Natural killer cell (primary cell): ENCODE results near the gene DDX31. TPM values are rescaled to one million over a fixed set of nuclear protein-coding genes. Genes with fewer than 3 reads are reported as not detected.

Source experiments
- ATAC-seq, 3 donors: fragments of 150-1000 bp in 2 of 3; fragments of 200-7000 bp in 1 of 3; cut with Tn5 transposase; 1 replicate in 1 of 3; 2 replicates in 2 of 3; pipeline ENCODE4 v1.10.0; 2021; ENCODE audit warnings: mild to moderate bottlenecking in 2 of 3, moderate library complexity in 2 of 3
- DNase-seq, 2 donors: peaks; one replicate each; pipeline versions ENCODE4 v3.0.0 to v3.0.0-alpha.2; 2013 to 2021; ENCODE audit warnings: mixed read lengths in 1 of 2
- H3K27ac ChIP-seq: one replicate; pipeline ENCODE4 v1.5.1; 2013; ENCODE audit warnings: mild to moderate bottlenecking, low read length
- H3K27me3 ChIP-seq: one replicate; pipeline ENCODE4 v1.6.1; 2013; ENCODE audit warnings: low read length; ENCODE audit not compliant: control insufficient read depth, insufficient read depth
- H3K36me3 ChIP-seq: one replicate; pipeline ENCODE4 v1.6.1; 2013; ENCODE audit warnings: low read length; ENCODE audit not compliant: control insufficient read depth, insufficient read depth
- H3K4me1 ChIP-seq: one replicate; pipeline ENCODE4 v1.6.1; 2013; ENCODE audit warnings: low read length; ENCODE audit not compliant: control insufficient read depth, insufficient read depth
- H3K4me3 ChIP-seq: one replicate; pipeline ENCODE4 v1.5.1; 2013; ENCODE audit warnings: low read length
- H3K9me3 ChIP-seq: one replicate; pipeline ENCODE4 v1.6.1; 2013; ENCODE audit warnings: low read length; ENCODE audit not compliant: control insufficient read depth, insufficient read depth
- H3K27ac Mint-ChIP-seq, 2 donors: one replicate each; pipeline ENCODE4 v1.8.0; 2022; ENCODE audit warnings: mild to moderate bottlenecking in 2 of 2, mixed read lengths in 2 of 2, moderate library complexity in 1 of 2
- H3K27me3 Mint-ChIP-seq, 2 donors: one replicate each; pipeline ENCODE4 v1.8.0; 2022; ENCODE audit warnings: low read depth in 2 of 2, mixed read lengths in 2 of 2
- H3K36me3 Mint-ChIP-seq: one replicate; pipeline ENCODE4 v1.8.0; 2022; ENCODE audit warnings: mixed read lengths
- H3K4me1 Mint-ChIP-seq, 2 donors: one replicate each; pipeline ENCODE4 v1.8.0; 2022; ENCODE audit warnings: mixed read lengths in 2 of 2
- H3K4me3 Mint-ChIP-seq: one replicate; pipeline ENCODE4 v1.8.0; 2022; ENCODE audit warnings: mild to moderate bottlenecking, moderate library complexity, mixed read lengths
- H3K9me3 Mint-ChIP-seq, 2 donors: one replicate each; pipeline ENCODE4 v1.8.0; 2022; ENCODE audit warnings: mixed read lengths in 2 of 2
- WGBS: methylation state at CpG from one replicate; pipeline ENCODE4 v1.1.7; 2013; ENCODE audit warnings: missing lambda C conversion rate; ENCODE audit not compliant: insufficient coverage; 5-methylcytosine and 5-hydroxymethylcytosine counted together
- intact Hi-C: fragments of 100-400 bp; cut with micrococcal nuclease; formaldehyde crosslinking; loops from one replicate; pipeline ENCODE4 v1.14.2; 2022
- total RNA-seq, 4 donors: library from RNA; stranded (reverse); fragments of 120-200 nt in 1 of 4; gene quantifications; one replicate each; pipeline versions ENCODE4 v1.2.3 to v1.2.4, GENCODE V29; 2013 to 2022
- TF ChIP-seq, protein P1 (sequence below): fragments of 200-600 bp; IDR thresholded peaks from one replicate; pipeline ENCODE4 v1.8.0; 2022; ENCODE audit warnings: antibody characterized with exemption

Gene DDX31
- total RNA-seq, 3 donors from 2014 or later (not counting 1 experiment from before 2014, with no cell fraction given): 6.5 to 12.2 (median 11.5) TPM

DNA sequence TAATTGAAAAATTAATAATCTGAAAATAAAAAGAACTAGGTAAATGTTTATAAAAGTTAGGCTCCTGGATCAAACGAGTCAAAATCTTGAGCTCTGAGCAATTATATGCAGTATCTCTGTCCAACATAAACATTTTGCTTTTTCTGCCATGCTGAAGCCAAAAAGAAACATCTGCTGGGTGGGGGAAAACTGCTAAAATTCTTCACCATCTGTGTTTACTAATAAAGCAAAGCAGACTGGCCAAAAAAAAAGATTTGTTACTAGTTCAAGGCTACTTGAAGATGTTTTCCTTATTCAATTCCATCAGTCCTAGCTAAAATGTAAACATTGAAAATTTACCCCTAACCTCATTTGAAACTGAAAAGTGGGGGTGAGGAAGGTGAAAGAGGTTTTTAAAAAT lies 30.2 kb upstream of the DDX31 start:
- H3K4me3 Mint-ChIP-seq: no peak overlapping the region
- H3K27me3 Mint-ChIP-seq: peaks cover 10 to 19% of the 10 kb centered on the region in 2 donors
- DNase-seq: no peak
- no peak for ATAC-seq
- TF ChIP-seq, protein P1, sequence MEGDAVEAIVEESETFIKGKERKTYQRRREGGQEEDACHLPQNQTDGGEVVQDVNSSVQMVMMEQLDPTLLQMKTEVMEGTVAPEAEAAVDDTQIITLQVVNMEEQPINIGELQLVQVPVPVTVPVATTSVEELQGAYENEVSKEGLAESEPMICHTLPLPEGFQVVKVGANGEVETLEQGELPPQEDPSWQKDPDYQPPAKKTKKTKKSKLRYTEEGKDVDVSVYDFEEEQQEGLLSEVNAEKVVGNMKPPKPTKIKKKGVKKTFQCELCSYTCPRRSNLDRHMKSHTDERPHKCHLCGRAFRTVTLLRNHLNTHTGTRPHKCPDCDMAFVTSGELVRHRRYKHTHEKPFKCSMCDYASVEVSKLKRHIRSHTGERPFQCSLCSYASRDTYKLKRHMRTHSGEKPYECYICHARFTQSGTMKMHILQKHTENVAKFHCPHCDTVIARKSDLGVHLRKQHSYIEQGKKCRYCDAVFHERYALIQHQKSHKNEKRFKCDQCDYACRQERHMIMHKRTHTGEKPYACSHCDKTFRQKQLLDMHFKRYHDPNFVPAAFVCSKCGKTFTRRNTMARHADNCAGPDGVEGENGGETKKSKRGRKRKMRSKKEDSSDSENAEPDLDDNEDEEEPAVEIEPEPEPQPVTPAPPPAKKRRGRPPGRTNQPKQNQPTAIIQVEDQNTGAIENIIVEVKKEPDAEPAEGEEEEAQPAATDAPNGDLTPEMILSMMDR: no peak
- H3K4me1 Mint-ChIP-seq: no peaks in the 10 kb centered on the region
- H3K27ac ChIP-seq: no peak overlapping the region
- H3K9me3 Mint-ChIP-seq: peaks cover 5 to 10% of the 10 kb centered on the region in 2 donors
- intact Hi-C loops: no loop called here
- H3K27ac Mint-ChIP-seq: no peak overlapping the region
- peaks cover 30% of the 10 kb centered on the region for H3K36me3 Mint-ChIP-seq
- no peak overlapping the region for H3K4me3 ChIP-seq
- H3K27me3 ChIP-seq: no peaks in the 10 kb centered on the region
- peaks cover 5% of the 10 kb centered on the region for H3K9me3 ChIP-seq
- H3K36me3 ChIP-seq: no peaks in the 10 kb centered on the region
- WGBS: 53% methylated on average over 1 of the region's 1 CpG
- H3K4me1 ChIP-seq: no peaks in the 10 kb centered on the region

DNA sequence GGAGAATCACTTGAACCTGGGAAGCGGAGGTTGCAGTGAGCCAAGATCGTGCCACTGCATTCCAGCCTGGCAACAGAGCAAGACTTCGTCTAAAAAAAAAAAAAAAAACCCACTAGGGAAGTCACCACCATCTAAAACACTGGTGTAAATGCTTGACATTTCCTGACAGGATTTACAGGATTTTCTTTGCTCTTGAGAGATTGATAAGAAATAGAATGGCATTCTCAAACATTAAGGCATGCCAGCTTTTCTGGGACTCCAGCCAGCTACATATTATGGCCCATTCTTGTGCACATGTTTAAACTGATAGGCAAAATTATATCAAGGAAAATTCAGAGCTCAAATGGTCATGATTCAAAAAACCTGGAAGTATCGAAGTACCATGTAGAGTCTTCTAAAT lies 29.2 kb upstream of the DDX31 start:
- no peaks in the 10 kb centered on the region for H3K27me3 ChIP-seq
- H3K27ac ChIP-seq: no peak overlapping the region
- intact Hi-C loops: no loop called here
- H3K4me3 ChIP-seq: no peak overlapping the region
- WGBS: 58% methylated on average over 3 of the region's 4 CpGs
- H3K27me3 Mint-ChIP-seq: peaks cover 7 to 19% of the 10 kb centered on the region in 2 donors
- peaks cover 5% of the 10 kb centered on the region for H3K9me3 ChIP-seq
- peaks cover 5 to 10% of the 10 kb centered on the region in 2 donors for H3K9me3 Mint-ChIP-seq
- no peak overlapping the region for H3K27ac Mint-ChIP-seq
- TF ChIP-seq, protein P1: no peak
- no peak overlapping the region for H3K4me3 Mint-ChIP-seq
- peaks cover 4 to 7% of the 10 kb centered on the region in 2 donors for H3K4me1 Mint-ChIP-seq
- H3K36me3 Mint-ChIP-seq: peaks cover 30% of the 10 kb centered on the region
- H3K4me1 ChIP-seq: no peaks in the 10 kb centered on the region
- no peaks in the 10 kb centered on the region for H3K36me3 ChIP-seq
- DNase-seq: no peak
- no peak for ATAC-seq

DNA sequence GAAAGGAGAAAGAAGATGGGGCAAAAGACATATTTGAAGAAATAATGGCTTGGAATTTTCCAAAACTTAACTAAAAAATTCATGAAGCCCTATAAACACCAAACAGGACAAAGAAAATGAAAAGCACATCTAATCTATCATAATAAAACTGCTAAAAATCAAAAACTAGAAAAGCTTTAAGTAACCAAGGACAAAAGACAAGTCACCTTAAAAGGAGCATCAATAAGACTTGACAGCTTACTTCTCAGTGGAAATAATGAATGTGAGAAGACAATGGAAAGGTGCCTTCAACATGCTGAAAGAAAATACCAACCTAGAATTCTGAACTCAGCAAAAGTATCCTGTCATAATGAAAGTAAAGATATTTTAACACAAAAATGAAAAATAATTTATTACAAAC lies 27.4 kb upstream of the DDX31 start:
- H3K36me3 ChIP-seq: no peaks in the 10 kb centered on the region

More for the DNA sequence above, 27.4 kb upstream of the DDX31 start:
- Histone ChIP-seq H3K9me3 (peaks cover 5% of the 10 kb centered on the region), H3K4me1 (no peaks in the 10 kb centered on the region), H3K27me3 (no peaks in the 10 kb centered on the region), H3K4me3 (no peak overlapping the region), H3K27ac (no peak overlapping the region)
- TF ChIP-seq, protein P1: no peak
- no peak for DNase-seq
- ATAC-seq: no peak
- peaks cover 5 to 10% of the 10 kb centered on the region in 2 donors for H3K9me3 Mint-ChIP-seq
- H3K27me3 Mint-ChIP-seq: peaks cover 0 to 12% of the 10 kb centered on the region in 2 donors
- peaks cover 30% of the 10 kb centered on the region for H3K36me3 Mint-ChIP-seq
- no peak overlapping the region for H3K4me3 Mint-ChIP-seq
- intact Hi-C loops: no loop called here
- peaks cover 4 to 8% of the 10 kb centered on the region in 2 donors for H3K4me1 Mint-ChIP-seq
- no peak overlapping the region for H3K27ac Mint-ChIP-seq
